K562 (cell line): ENCODE measurements around the gene C1orf167. TPM values are rescaled to one million over a fixed set of nuclear protein-coding genes. Genes with fewer than 3 reads are reported as not detected.

Source experiments
- CBX2 ChIP-seq: fragments of 200-600 bp; sonication (generic); IDR thresholded peaks from one replicate; pipeline ENCODE4 v1.6.1; 2012; ENCODE audit warnings: mild to moderate bottlenecking, low read length, inconsistent platforms; ENCODE audit not compliant: insufficient read depth, poor library complexity, severe bottlenecking
- CC2D1A ChIP-seq: fragments of 450-650 bp; IDR thresholded peaks from 2 replicates; pipeline ENCODE4 v1.6.1; 2017; ENCODE audit warnings: mild to moderate bottlenecking
- GATAD2B ChIP-seq: fragments of 450-650 bp; IDR thresholded peaks from 2 replicates; pipeline ENCODE4 v1.6.1; 2017; ENCODE audit warnings: mild to moderate bottlenecking, borderline replicate concordance
- HCFC1 ChIP-seq: IDR thresholded peaks from 2 replicates; pipeline ENCODE4 v1.6.1; 2012; ENCODE audit warnings: low read depth, low read length, improper control_type of control experiment
- HDAC3 ChIP-seq: fragments of 450-650 bp; IDR thresholded peaks from 2 replicates; pipeline ENCODE4 v1.6.1; 2018; ENCODE audit warnings: borderline replicate concordance, mild to moderate bottlenecking, moderate library complexity; ENCODE audit not compliant: partially characterized antibody
- L3MBTL2 ChIP-seq: fragments of 450-650 bp; IDR thresholded peaks from 2 replicates; pipeline ENCODE4 v1.6.1; 2016; ENCODE audit warnings: mild to moderate bottlenecking, moderate library complexity
- MCM2 ChIP-seq: fragments of 450-650 bp; IDR thresholded peaks from 2 replicates; pipeline ENCODE4 v1.6.1; 2017; ENCODE audit warnings: low read depth, mild to moderate bottlenecking
- MCM3 ChIP-seq: fragments of 450-650 bp; IDR thresholded peaks from 2 replicates; pipeline ENCODE4 v1.6.1; 2016
- MTF1 ChIP-seq: fragments of 250-450 bp; sonication (Bioruptor Pico); IDR thresholded peaks from 2 replicates; pipeline ENCODE4 v1.9.0; 2021; ENCODE audit warnings: moderate library complexity, mild to moderate bottlenecking, inconsistent platforms, borderline replicate concordance
- NCOA1 ChIP-seq: fragments of 450-650 bp; IDR thresholded peaks from 2 replicates; pipeline ENCODE4 v1.6.1; 2016; ENCODE audit warnings: low read depth
- PHTF2 ChIP-seq: fragments of 250-450 bp; sonication (Bioruptor Pico); IDR thresholded peaks from 2 replicates; pipeline ENCODE4 v1.5.0; 2021; ENCODE audit warnings: mild to moderate bottlenecking
- RAD21 ChIP-seq, 2 experiments: fragments of 250-450 bp in 1 of 2; fragments of 450-650 bp in 1 of 2; sonication (Bioruptor Pico) in 1 of 2; formaldehyde crosslinking in 1 of 2; IDR thresholded peaks in 1 of 2; conservative IDR thresholded peaks in 1 of 2; 2 replicates each; pipeline versions ENCODE4 v1.4.0 to v1.8.0; 2020 to 2022; ENCODE audit warnings: mild to moderate bottlenecking in 2 of 2, moderate library complexity in 1 of 2
- SLC30A9 ChIP-seq: fragments of 250-450 bp; sonication (Bioruptor Pico); IDR thresholded peaks from 2 replicates; pipeline ENCODE4 v1.8.0; 2022; ENCODE audit warnings: mild to moderate bottlenecking, moderate library complexity
- SMARCA4 ChIP-seq: fragments of 450-650 bp; IDR thresholded peaks from 2 replicates; pipeline ENCODE4 v1.6.1; 2016
- STAG1 ChIP-seq: sonication (generic); formaldehyde crosslinking; IDR thresholded peaks from 2 replicates; pipeline ENCODE4 v1.5.0; 2020; ENCODE audit warnings: missing genetic modification reagents, borderline replicate concordance
- TEAD1 ChIP-seq, 2 experiments: fragments of 450-650 bp in 1 of 2; sonication (generic) in 1 of 2; formaldehyde crosslinking; IDR thresholded peaks; 2 replicates each; pipeline versions ENCODE4 v1.4.0 to v1.8.0; 2020 to 2022; ENCODE audit warnings: mild to moderate bottlenecking in 2 of 2, missing genetic modification reagents in 1 of 2
- ZFPM2 ChIP-seq: fragments of 250-450 bp; sonication (Bioruptor Pico); IDR thresholded peaks from 2 replicates; pipeline ENCODE4 v1.5.1; 2022; ENCODE audit warnings: mild to moderate bottlenecking
- ZNF165 ChIP-seq: fragments of 250-450 bp; sonication (Bioruptor Pico); IDR thresholded peaks from 2 replicates; pipeline ENCODE4 v1.4.0; 2020; ENCODE audit warnings: borderline replicate concordance
- ZNF398 ChIP-seq: fragments of 250-450 bp; sonication (Bioruptor Pico); IDR thresholded peaks from 2 replicates; pipeline ENCODE4 v1.8.0; 2021; ENCODE audit warnings: moderate library complexity, mild to moderate bottlenecking, inconsistent platforms
- ZNF408 ChIP-seq: fragments of 250-450 bp; sonication (Bioruptor Pico); IDR thresholded peaks from 2 replicates; pipeline ENCODE4 v1.4.0; 2020; ENCODE audit warnings: low read depth, mild to moderate bottlenecking, moderate library complexity
- ZNF583 ChIP-seq: fragments of 250-450 bp; sonication (Bioruptor Pico); IDR thresholded peaks from 2 replicates; pipeline ENCODE4 v1.4.0; 2020
- ZNF584 ChIP-seq: fragments of 200-800 bp; sonication (Bioruptor generic); IDR thresholded peaks from 2 replicates; pipeline ENCODE4 v1.6.1; 2016; ENCODE audit warnings: low read depth, mild to moderate bottlenecking, missing genetic modification characterization, missing compliant biosample characterization
- ZNF77 ChIP-seq: fragments of 250-450 bp; sonication (Bioruptor Pico); IDR thresholded peaks from 2 replicates; pipeline ENCODE4 v1.5.0; 2020
- polyA plus RNA-seq, 8 experiments: library from polyadenylated mRNA; depleted of rRNA in 4 of 8; stranded (reverse) in 5 of 8; unstranded in 3 of 8; fragments of >200 nt; fragmentation: Nextera tagmentation in 2 of 8; fragmentation: Illumina TruSeq in 1 of 8; extraction: Ambion mirVana in 2 of 8; extraction: Trizol in 1 of 8; gene quantifications; 2 replicates each; pipeline versions ENCODE4 v1.2.1 to v1.2.3, GENCODE V29; 2011 to 2014; ENCODE audit warnings: inconsistent platforms in 1 of 8, missing spikeins in 1 of 8
- total RNA-seq, 7 experiments: library from RNA; depleted of rRNA in 6 of 7; stranded (reverse); fragments of >200 nt in 6 of 7; fragmentation: Illumina TruSeq in 2 of 7; extraction: Trizol in 2 of 7; gene quantifications; 2 replicates each; pipeline versions ENCODE4 v1.2.1 to v1.2.3, GENCODE V29; 2011 to 2021; ENCODE audit warnings: low replicate concordance in 1 of 7
- TF ChIP-seq, protein P1 (sequence below): sonication (generic); IDR thresholded peaks from 2 replicates; pipeline ENCODE4 v1.6.1; 2016

Gene C1orf167
- total and polyA plus RNA-seq, 9 of the 15 experiments (the other 6 are each of a cell fraction or from before 2014, with no cell fraction given), result 0.22 to 0.86 (median 0.31) TPM; not detected in 2

DNA sequence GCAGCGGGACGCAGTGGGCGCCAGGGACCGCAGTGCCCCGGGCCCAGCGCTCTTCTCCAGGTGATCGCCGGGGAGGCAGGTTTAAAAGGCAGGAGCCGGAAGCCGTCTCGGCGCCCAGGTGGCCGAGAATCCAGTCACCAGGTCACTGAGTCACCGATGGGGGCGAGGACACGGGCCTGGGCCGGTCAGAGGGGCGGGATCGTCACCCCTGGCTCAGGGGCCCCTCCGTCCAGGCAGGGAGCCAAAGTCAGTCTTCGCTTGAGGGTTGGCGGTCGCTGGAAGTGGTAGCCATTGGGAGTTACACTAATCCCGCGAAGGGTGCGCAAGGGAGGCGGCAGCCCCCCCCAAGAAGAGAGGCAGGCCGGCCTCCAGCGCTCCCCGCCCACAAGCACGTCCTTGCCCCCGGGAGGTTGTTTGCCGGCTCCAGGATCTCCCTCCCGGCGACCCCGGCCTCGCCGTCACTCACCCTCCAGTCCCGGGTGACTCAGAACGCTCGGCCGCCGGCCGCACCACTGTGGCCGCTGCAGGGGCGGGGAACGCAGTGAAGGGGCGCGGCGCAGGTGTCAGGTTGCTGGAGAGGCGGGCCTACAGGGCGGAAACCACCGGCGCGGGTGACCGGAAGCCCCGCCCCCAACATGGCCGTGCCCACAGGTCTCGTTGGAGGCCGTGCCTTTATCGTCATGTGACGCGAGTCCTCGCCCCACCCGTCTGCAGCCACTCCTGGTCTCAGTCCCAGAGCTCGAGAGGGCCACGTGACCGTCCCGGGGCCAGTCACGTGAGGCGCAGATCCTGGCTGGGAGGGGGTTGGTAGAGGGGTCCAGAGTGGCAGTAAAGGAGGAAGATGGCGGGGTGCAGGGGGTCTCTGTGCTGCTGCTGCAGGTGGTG lies 43.7 kb downstream of the C1orf167 start, which contains the start of the genes CLCN6 and MTHFR (continued):
- TF ChIP-seq MTF1 (CRISPR knock-in tag), result no peak
- TF ChIP-seq MCM3, result no peak
- TF ChIP-seq ZNF583 (CRISPR knock-in tag), result 0 out of 2 replicates have a peak, but pooled peaks have one; percentile 11
- TF ChIP-seq RAD21 (CRISPR knock-in tag; conservative IDR thresholded peaks at IDR 0.05 in 1 of 2, IDR thresholded peaks at IDR 0.05 in 1 of 2), result peak; percentile 5 to 14; a peak in 2 of 4 replicates
- no peak for TF ChIP-seq ZNF77 (CRISPR knock-in tag)
- TF ChIP-seq ZNF165 (CRISPR knock-in tag), result 0 out of 2 replicates have a peak, but pooled peaks have one; percentile 79
- TF ChIP-seq ZNF408, result no peak
- TF ChIP-seq NCOA1, result 0 out of 2 replicates have a peak, but pooled peaks have one; percentile 16
- no peak for TF ChIP-seq GATAD2B
- TF ChIP-seq CBX2, result no peak
- no peak; the same call in 1 of the 2 replicates for TF ChIP-seq SMARCA4
- TF ChIP-seq ZFPM2 (CRISPR knock-in tag), result peak; percentile 63; the same call in 1 of the 2 replicates
- no peak for TF ChIP-seq STAG1 (CRISPR knock-in tag)
- peak; percentile 73 for TF ChIP-seq HCFC1
- peak; percentile 60; the same call in 1 of the 2 replicates for TF ChIP-seq L3MBTL2
- no peak for TF ChIP-seq HDAC3
- peak in 1 of 2 experiments; percentile 85; a peak in 2 of 4 replicates for TF ChIP-seq TEAD1 (CRISPR knock-in tag; IDR thresholded peaks at IDR 0.05)
- no peak for TF ChIP-seq ZNF584 (CRISPR knock-in tag)
- TF ChIP-seq SLC30A9, result no peak
- no peak for TF ChIP-seq MCM2
- TF ChIP-seq, protein P1, sequence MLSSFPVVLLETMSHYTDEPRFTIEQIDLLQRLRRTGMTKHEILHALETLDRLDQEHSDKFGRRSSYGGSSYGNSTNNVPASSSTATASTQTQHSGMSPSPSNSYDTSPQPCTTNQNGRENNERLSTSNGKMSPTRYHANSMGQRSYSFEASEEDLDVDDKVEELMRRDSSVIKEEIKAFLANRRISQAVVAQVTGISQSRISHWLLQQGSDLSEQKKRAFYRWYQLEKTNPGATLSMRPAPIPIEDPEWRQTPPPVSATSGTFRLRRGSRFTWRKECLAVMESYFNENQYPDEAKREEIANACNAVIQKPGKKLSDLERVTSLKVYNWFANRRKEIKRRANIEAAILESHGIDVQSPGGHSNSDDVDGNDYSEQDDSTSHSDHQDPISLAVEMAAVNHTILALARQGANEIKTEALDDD, result peak; percentile 8; the same call in 1 of the 2 replicates
- TF ChIP-seq CC2D1A, result no peak; the same call in 1 of the 2 replicates
- no peak for TF ChIP-seq ZNF398
- TF ChIP-seq PHTF2 (CRISPR knock-in tag), result no peak
